ENCODE results near the gene LONRF2.
"Not testable (repeated sequence)": the region's sequence is repeated elsewhere in the genome, so short reads cannot be mapped to it uniquely, and the experiment has no call there.

Gene LONRF2

GRCh38 chr2:100256849-100257248, 65.5 kb downstream of the LONRF2 start:
- no peak overlapping the region for H3K4me3 Mint-ChIP-seq
- H3K27ac Mint-ChIP-seq = no peak overlapping the region
- ATAC-seq = no peak

GRCh38 chr2:100256416-100256815, 65.9 kb downstream of the LONRF2 start:
- ATAC-seq (no peak), DNase-seq (no peak)
- H3K4me3 Mint-ChIP-seq = no peak overlapping the region
- no peaks in the 10 kb centered on the region for H3K27me3 Mint-ChIP-seq
- H3K9me3 Mint-ChIP-seq = no peaks in the 10 kb centered on the region
- H3K4me1 Mint-ChIP-seq = no peaks in the 10 kb centered on the region
- H3K27ac Mint-ChIP-seq = peak overlapping the region; percentile 42 to 57

More at GRCh38 chr2:100256849-100257248, 65.5 kb downstream of the LONRF2 start:
- H3K4me1 Mint-ChIP-seq = no peaks in the 10 kb centered on the region
- DNase-seq = no peak
- H3K9me3 Mint-ChIP-seq = no peaks in the 10 kb centered on the region
- no peaks in the 10 kb centered on the region for H3K27me3 Mint-ChIP-seq

- Mint-ChIP-seq H3K4me1 (no peaks in the 10 kb centered on the region), H3K4me3 (no peak overlapping the region), H3K27ac (no peak overlapping the region), H3K9me3 (no peaks in the 10 kb centered on the region), H3K27me3 (peaks cover 5% of the 10 kb centered on the region)
- DNase-seq = no peak
- ATAC-seq = no peak
These were observed 67.6 kb downstream of the LONRF2 start for GRCh38 chr2:100254646-100255210.

GRCh38 chr2:100253786-100254185, 68.5 kb downstream of the LONRF2 start:
- ATAC-seq (no peak), DNase-seq (no peak)
- Mint-ChIP-seq H3K27ac (no peak overlapping the region), H3K9me3 (no peaks in the 10 kb centered on the region), H3K27me3 (peaks cover 7% of the 10 kb centered on the region), H3K4me1 (no peaks in the 10 kb centered on the region), H3K4me3 (no peak overlapping the region)

GRCh38 chr2:100252811-100253698, 69.2 kb downstream of the LONRF2 start:
- Mint-ChIP-seq H3K4me1 (no peaks in the 10 kb centered on the region), H3K27ac (no peak overlapping the region), H3K9me3 (no peaks in the 10 kb centered on the region), H3K27me3 (peaks cover 7% of the 10 kb centered on the region), H3K4me3 (no peak overlapping the region)
- DNase-seq (no peak), ATAC-seq (no peak)

GRCh38 chr2:100250645-100251044, 71.7 kb downstream of the LONRF2 start:
- Mint-ChIP-seq H3K4me1 (no peaks in the 10 kb centered on the region), H3K4me3 (no peak overlapping the region), H3K27ac (no peak overlapping the region), H3K9me3 (no peaks in the 10 kb centered on the region), H3K27me3 (peaks cover 18% of the 10 kb centered on the region)
- no peak for DNase-seq
- ATAC-seq = no peak

GRCh38 chr2:100248971-100249370, 73.3 kb downstream of the LONRF2 start:
- DNase-seq (no peak), ATAC-seq (no peak)
- H3K27me3 Mint-ChIP-seq = peaks cover 18% of the 10 kb centered on the region
- no peak overlapping the region for H3K4me3 Mint-ChIP-seq
- no peak overlapping the region for H3K27ac Mint-ChIP-seq
- no peaks in the 10 kb centered on the region for H3K4me1 Mint-ChIP-seq
- no peaks in the 10 kb centered on the region for H3K9me3 Mint-ChIP-seq

GRCh38 chr2:100248556-100248955, 73.7 kb downstream of the LONRF2 start:
- not testable (repeated sequence) for H3K4me3 Mint-ChIP-seq, H3K9me3 Mint-ChIP-seq, DNase-seq, ATAC-seq, H3K27ac Mint-ChIP-seq, H3K4me1 Mint-ChIP-seq
- peaks cover 18% of the 10 kb centered on the region for H3K27me3 Mint-ChIP-seq

- DNase-seq (no peak), ATAC-seq (no peak)
- no peaks in the 10 kb centered on the region for H3K4me1 Mint-ChIP-seq
- H3K27ac Mint-ChIP-seq = no peak overlapping the region
- no peaks in the 10 kb centered on the region for H3K9me3 Mint-ChIP-seq
- H3K27me3 Mint-ChIP-seq = peaks cover 18% of the 10 kb centered on the region
- H3K4me3 Mint-ChIP-seq = no peak overlapping the region
These were observed 74.3 kb downstream of the LONRF2 start for GRCh38 chr2:100248044-100248330.

GRCh38 chr2:100247256-100248043, 74.9 kb downstream of the LONRF2 start:
- no peak overlapping the region for H3K27ac Mint-ChIP-seq
- no peaks in the 10 kb centered on the region for H3K9me3 Mint-ChIP-seq
- ATAC-seq (no peak), DNase-seq (no peak)
- peaks cover 18% of the 10 kb centered on the region for H3K27me3 Mint-ChIP-seq
- no peak overlapping the region for H3K4me3 Mint-ChIP-seq
- no peaks in the 10 kb centered on the region for H3K4me1 Mint-ChIP-seq

GRCh38 chr2:100246163-100247145, 75.8 kb downstream of the LONRF2 start:
- no peak for DNase-seq
- no peak overlapping the region for H3K4me3 Mint-ChIP-seq
- peaks cover 18% of the 10 kb centered on the region for H3K27me3 Mint-ChIP-seq
- H3K9me3 Mint-ChIP-seq = no peaks in the 10 kb centered on the region
- ATAC-seq = no peak
- no peaks in the 10 kb centered on the region for H3K4me1 Mint-ChIP-seq
- no peak overlapping the region for H3K27ac Mint-ChIP-seq

GRCh38 chr2:100245681-100246080, 76.6 kb downstream of the LONRF2 start:
- Mint-ChIP-seq H3K4me3 (no peak overlapping the region), H3K27ac (no peak overlapping the region), H3K27me3 (peaks cover 18% of the 10 kb centered on the region), H3K9me3 (no peaks in the 10 kb centered on the region), H3K4me1 (no peaks in the 10 kb centered on the region)
- ATAC-seq (no peak), DNase-seq (no peak)

GRCh38 chr2:100244881-100245605, 77.3 kb downstream of the LONRF2 start:
- no peaks in the 10 kb centered on the region for H3K4me1 Mint-ChIP-seq
- H3K4me3 Mint-ChIP-seq = no peak overlapping the region
- DNase-seq (no peak), ATAC-seq (no peak)
- H3K9me3 Mint-ChIP-seq = no peaks in the 10 kb centered on the region
- no peak overlapping the region for H3K27ac Mint-ChIP-seq
- peaks cover 16% of the 10 kb centered on the region for H3K27me3 Mint-ChIP-seq

- Mint-ChIP-seq H3K27me3 (peaks cover 11% of the 10 kb centered on the region), H3K27ac (peak overlapping the region in 1 of 2 donors; percentile 54), H3K9me3 (no peaks in the 10 kb centered on the region), H3K4me3 (no peak overlapping the region), H3K4me1 (no peaks in the 10 kb centered on the region)
- ATAC-seq (no peak), DNase-seq (no peak)
These were observed 78.7 kb downstream of the LONRF2 start for GRCh38 chr2:100243631-100244030.
